Osteoblast (primary cell): ENCODE measurements around the gene LPCAT3. TPM values are rescaled to one million over a fixed set of nuclear protein-coding genes. Genes with fewer than 3 reads are reported as not detected.
A peak's percentile ranks its signal among the peaks of the same experiment; 100 is the strongest.

Source experiments
- DNase-seq: peaks from one replicate; pipeline ENCODE4 v3.0.0; 2011; ENCODE audit warnings: low spot score, mixed read lengths; ENCODE audit not compliant: insufficient read length; ENCODE audit errors: missing footprints
- H2AFZ ChIP-seq: 2 replicates; pipeline ENCODE4 v1.6.0; 2011; ENCODE audit warnings: mild to moderate bottlenecking, low read length
- H3K27ac ChIP-seq: 2 replicates; pipeline ENCODE4 v1.5.1; 2011; ENCODE audit warnings: mild to moderate bottlenecking, low read depth, low read length, moderate library complexity
- H3K27me3 ChIP-seq: 2 replicates; pipeline ENCODE4 v1.6.0; 2012; ENCODE audit warnings: mild to moderate bottlenecking, control low read depth, inconsistent platforms, low read length, moderate library complexity; ENCODE audit not compliant: insufficient read depth
- H3K36me3 ChIP-seq: 2 replicates; pipeline ENCODE4 v1.5.1; 2011; ENCODE audit warnings: mild to moderate bottlenecking, low read length, control low read depth, moderate library complexity; ENCODE audit not compliant: insufficient read depth
- H3K4me1 ChIP-seq: 2 replicates; pipeline ENCODE4 v1.5.1; 2011; ENCODE audit warnings: mild to moderate bottlenecking, low read length, control low read depth, moderate library complexity; ENCODE audit not compliant: insufficient read depth
- H3K4me2 ChIP-seq: 2 replicates; pipeline ENCODE4 v1.6.0; 2011; ENCODE audit warnings: mild to moderate bottlenecking, low read length; ENCODE audit not compliant: insufficient read depth
- H3K4me3 ChIP-seq: fragments of 200-600 bp; sonication (generic); 3 replicates; pipeline ENCODE4 v1.5.1; 2012; ENCODE audit warnings: mild to moderate bottlenecking, low read length, inconsistent platforms; ENCODE audit not compliant: insufficient read depth
- H3K79me2 ChIP-seq: 2 replicates; pipeline ENCODE4 v1.6.0; 2012; ENCODE audit warnings: mild to moderate bottlenecking, low read length, control low read depth, inconsistent platforms; ENCODE audit not compliant: insufficient read depth
- H3K9me3 ChIP-seq: 2 replicates; pipeline ENCODE4 v1.5.1; 2011; ENCODE audit warnings: low read depth, low read length, control low read depth
- H4K20me1 ChIP-seq: 2 replicates; pipeline ENCODE4 v1.6.0; 2012; ENCODE audit warnings: mild to moderate bottlenecking, low read length, control low read depth; ENCODE audit not compliant: insufficient read depth
- CTCF ChIP-seq: IDR thresholded peaks from 2 replicates; pipeline ENCODE4 v1.5.1; 2011; ENCODE audit warnings: mild to moderate bottlenecking, low read depth, low read length, moderate library complexity; ENCODE audit errors: extremely low read depth
- total RNA-seq: library from RNA; depleted of rRNA; stranded (reverse); fragments of >200 nt; gene quantifications from 2 replicates; pipeline ENCODE4 v1.2.3, GENCODE V29; 2012

Gene LPCAT3
- total RNA-seq, 1 donor, result 20.3 TPM

GRCh38 chr12:6952863-6953441 lies 65.3 kb downstream of the LPCAT3 start:
- TF ChIP-seq CTCF, result no peak
- Histone ChIP-seq H3K9me3 (no peaks in the 10 kb centered on the region), H2AFZ (peak overlapping the region; percentile 90), H3K4me1 (peaks cover 12% of the 10 kb centered on the region), H3K4me2 (no peak overlapping the region), H3K36me3 (no peaks in the 10 kb centered on the region), H3K79me2 (no peaks in the 10 kb centered on the region), H3K4me3 (no peak overlapping the region), H3K27me3 (no peaks in the 10 kb centered on the region), H4K20me1 (no peaks in the 10 kb centered on the region), H3K27ac (no peak overlapping the region)
- DNase-seq, result peak; percentile 11

GRCh38 chr12:6952121-6952862 lies 66.0 kb downstream of the LPCAT3 start:
- Histone ChIP-seq H3K4me2 (no peak overlapping the region), H2AFZ (no peak overlapping the region)
- peak; percentile 49 for DNase-seq

GRCh38 chr12:6951551-6952120 lies 66.6 kb downstream of the LPCAT3 start:
- H3K27ac ChIP-seq, result no peak overlapping the region
- no peaks in the 10 kb centered on the region for H3K27me3 ChIP-seq
- peaks cover 5% of the 10 kb centered on the region for H3K36me3 ChIP-seq
- no peaks in the 10 kb centered on the region for H4K20me1 ChIP-seq
- no peaks in the 10 kb centered on the region for H3K79me2 ChIP-seq
- TF ChIP-seq CTCF, result no peak
- H2AFZ ChIP-seq, result no peak overlapping the region
- H3K4me3 ChIP-seq, result no peak overlapping the region
- H3K4me2 ChIP-seq, result no peak overlapping the region
- H3K9me3 ChIP-seq, result no peaks in the 10 kb centered on the region
- DNase-seq, result no peak
- peaks cover 12% of the 10 kb centered on the region for H3K4me1 ChIP-seq

More at GRCh38 chr12:6952121-6952862, 66.0 kb downstream of the LPCAT3 start:
- no peak overlapping the region for H3K27ac ChIP-seq
- no peaks in the 10 kb centered on the region for H3K36me3 ChIP-seq
- peaks cover 12% of the 10 kb centered on the region for H3K4me1 ChIP-seq
- TF ChIP-seq CTCF, result no peak
- no peak overlapping the region for H3K4me3 ChIP-seq
- no peaks in the 10 kb centered on the region for H3K27me3 ChIP-seq
- H4K20me1 ChIP-seq, result no peaks in the 10 kb centered on the region
- no peaks in the 10 kb centered on the region for H3K79me2 ChIP-seq
- H3K9me3 ChIP-seq, result no peaks in the 10 kb centered on the region
